ENCODE measurements around the gene RARG.
A peak's percentile ranks its signal among the peaks of the same experiment; 100 is the strongest.

Gene RARG

GRCh38 chr12:53252349-53252916 lies 20.4 kb upstream of the RARG start (continued):
- TF ChIP-seq KLF17 (tag by site-specific recombination; IDR thresholded peaks at IDR 0.05) = peak; percentile 46; the same call in 1 of the 2 replicates
- no peak for TF ChIP-seq REPIN1 (tag by site-specific recombination; IDR thresholded peaks at IDR 0.05; ENCODE audit: low read depth)
- TF ChIP-seq, protein P1, sequence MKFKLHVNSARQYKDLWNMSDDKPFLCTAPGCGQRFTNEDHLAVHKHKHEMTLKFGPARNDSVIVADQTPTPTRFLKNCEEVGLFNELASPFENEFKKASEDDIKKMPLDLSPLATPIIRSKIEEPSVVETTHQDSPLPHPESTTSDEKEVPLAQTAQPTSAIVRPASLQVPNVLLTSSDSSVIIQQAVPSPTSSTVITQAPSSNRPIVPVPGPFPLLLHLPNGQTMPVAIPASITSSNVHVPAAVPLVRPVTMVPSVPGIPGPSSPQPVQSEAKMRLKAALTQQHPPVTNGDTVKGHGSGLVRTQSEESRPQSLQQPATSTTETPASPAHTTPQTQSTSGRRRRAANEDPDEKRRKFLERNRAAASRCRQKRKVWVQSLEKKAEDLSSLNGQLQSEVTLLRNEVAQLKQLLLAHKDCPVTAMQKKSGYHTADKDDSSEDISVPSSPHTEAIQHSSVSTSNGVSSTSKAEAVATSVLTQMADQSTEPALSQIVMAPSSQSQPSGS (tag by site-specific recombination; IDR thresholded peaks at IDR 0.05; ENCODE audit: low read depth) = no peak
- TF ChIP-seq ZNF274 (IDR thresholded peaks at IDR 0.05; ENCODE audit: low read length) = no peak
- no peak for TF ChIP-seq ZNF274 (tag by site-specific recombination; IDR thresholded peaks at IDR 0.05; ENCODE audit: borderline replicate concordance)
- TF ChIP-seq ZNF223 (tag by site-specific recombination; IDR thresholded peaks at IDR 0.05) = no peak
- 0 out of 2 replicates have a peak, but pooled peaks have one; percentile 15 for TF ChIP-seq ZNF2 (tag by site-specific recombination; IDR thresholded peaks at IDR 0.05)
- no peak for TF ChIP-seq ZNF140 (tag by site-specific recombination; IDR thresholded peaks at IDR 0.05)
- no peak for TF ChIP-seq PBX3 (CRISPR knock-in tag; IDR thresholded peaks at IDR 0.05)
- peak; percentile 48; the same call in 1 of the 2 replicates for TF ChIP-seq SP3 (tag by site-specific recombination; IDR thresholded peaks at IDR 0.05)
- no peak for TF ChIP-seq ZNF701 (tag by site-specific recombination; IDR thresholded peaks at IDR 0.05)
- no peak for TF ChIP-seq ZNF571 (tag by site-specific recombination; IDR thresholded peaks at IDR 0.05)
- TF ChIP-seq ZNF768 (tag by site-specific recombination; IDR thresholded peaks at IDR 0.05) = no peak
- TF ChIP-seq, protein P2, sequence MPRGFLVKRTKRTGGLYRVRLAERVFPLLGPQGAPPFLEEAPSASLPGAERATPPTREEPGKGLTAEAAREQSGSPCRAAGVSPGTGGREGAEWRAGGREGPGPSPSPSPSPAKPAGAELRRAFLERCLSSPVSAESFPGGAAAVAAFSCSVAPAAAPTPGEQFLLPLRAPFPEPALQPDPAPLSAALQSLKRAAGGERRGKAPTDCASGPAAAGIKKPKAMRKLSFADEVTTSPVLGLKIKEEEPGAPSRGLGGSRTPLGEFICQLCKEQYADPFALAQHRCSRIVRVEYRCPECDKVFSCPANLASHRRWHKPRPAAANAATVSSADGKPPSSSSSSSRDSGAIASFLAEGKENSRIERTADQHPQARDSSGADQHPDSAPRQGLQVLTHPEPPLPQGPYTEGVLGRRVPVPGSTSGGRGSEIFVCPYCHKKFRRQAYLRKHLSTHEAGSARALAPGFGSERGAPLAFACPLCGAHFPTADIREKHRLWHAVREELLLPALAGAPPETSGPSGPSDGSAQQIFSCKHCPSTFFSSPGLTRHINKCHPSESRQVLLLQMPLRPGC (tag by site-specific recombination; IDR thresholded peaks at IDR 0.05) = 0 out of 2 replicates have a peak, but pooled peaks have one; percentile 19
- 0 out of 2 replicates have a peak, but pooled peaks have one; percentile 3 for TF ChIP-seq ZEB2 (tag by site-specific recombination; IDR thresholded peaks at IDR 0.05)
- TF ChIP-seq ZNF514 (tag by site-specific recombination; IDR thresholded peaks at IDR 0.05) = no peak
- 0 out of 2 replicates have a peak, but pooled peaks have one; percentile 1 for TF ChIP-seq YY2 (tag by site-specific recombination; IDR thresholded peaks at IDR 0.05)
- no peak; the same call in 1 of the 2 replicates for TF ChIP-seq ZNF335 (tag by site-specific recombination; conservative IDR thresholded peaks at IDR 0.05)
- TF ChIP-seq ZNF560 (tag by site-specific recombination; IDR thresholded peaks at IDR 0.05; ENCODE audit: borderline replicate concordance) = no peak

DNA sequence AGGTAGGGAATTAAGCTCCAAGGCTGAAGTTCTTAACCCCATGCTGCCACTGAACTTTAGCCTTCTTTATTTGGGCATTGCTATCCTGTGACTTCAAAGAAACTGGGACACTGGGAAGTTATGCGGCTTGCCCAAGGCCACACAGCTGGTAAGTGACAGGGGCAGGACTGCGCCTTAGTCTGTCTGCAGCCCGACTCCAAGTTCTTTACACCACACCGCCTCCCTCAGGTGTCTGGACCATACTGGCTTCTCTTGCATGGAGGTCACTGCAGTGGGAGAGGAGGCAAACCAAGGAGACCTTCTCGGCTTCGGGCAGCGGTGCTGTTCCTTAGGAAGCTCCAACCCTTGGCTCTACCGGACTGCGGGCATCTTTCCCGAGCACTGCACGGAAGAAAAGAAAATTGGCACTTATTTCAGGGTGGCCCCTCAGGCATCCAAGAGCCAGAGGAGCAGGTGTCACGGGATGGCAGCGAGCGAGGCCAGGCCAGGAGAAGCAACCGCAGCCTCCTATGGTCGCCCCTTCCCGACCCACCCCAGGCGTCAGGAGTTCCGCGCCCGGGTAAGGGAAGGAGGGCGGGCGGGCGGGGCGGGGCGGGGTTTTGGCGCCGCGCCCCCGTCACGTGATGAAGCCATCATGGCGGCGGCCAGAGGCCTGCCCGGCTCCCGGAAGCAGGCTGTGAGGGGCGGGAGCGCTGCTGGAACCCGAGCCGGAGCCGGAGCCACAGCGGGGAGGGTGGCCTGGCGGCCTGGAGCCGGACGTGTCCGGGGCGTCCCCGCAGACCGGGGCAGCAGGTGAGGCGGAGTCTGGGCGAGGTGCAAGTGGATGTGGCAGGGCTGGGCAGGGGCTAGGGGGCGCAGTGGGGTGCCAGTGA lies 19.7 kb upstream of the RARG start:
- H3K27ac ChIP-seq (ENCODE audit: extremely low read depth, low read depth, low read length) = peak overlapping the region; percentile 61
- POLR2A ChIA-PET = interaction anchor here (0.6 to 2.1 kb wide), 4 partner anchors 17 to 197 kb away, joined by 4 to 11 read pairs (median 6); partner anchors contain the start of gene ESPL1
- H3K4me3 ChIP-seq (ENCODE audit: low read depth, low read length) = peak overlapping the region; percentile 91
- H3K9me3 ChIP-seq (ENCODE audit: control insufficient read depth, insufficient read depth, low read depth, low read length) = no peaks in the 10 kb centered on the region
- CTCF ChIA-PET = interaction anchor here (0.6 to 4.6 kb wide), 12 partner anchors 9 to 257 kb away, joined by 3 to 53 read pairs (median 3); partner anchors contain the start of gene ESPL1
- peaks cover 0 to 22% of the 10 kb centered on the region in 2 experiments; a peak in 1 of 3 replicates for H3K36me3 ChIP-seq (ENCODE audit: control insufficient read depth in 2 of 2, insufficient read depth in 1 of 2, low read length in 2 of 2)
- peaks cover 4% of the 10 kb centered on the region; the same call in 1 of the 2 replicates for H3K4me1 ChIP-seq (ENCODE audit: control insufficient read depth, insufficient read depth, low read length)
- no peak for TF ChIP-seq ZNF701 (tag by site-specific recombination; IDR thresholded peaks at IDR 0.05)
- TF ChIP-seq ZSCAN5A (tag by site-specific recombination; IDR thresholded peaks at IDR 0.05) = peak; percentile 68; the same call in 1 of the 2 replicates
- TF ChIP-seq ZNF221 (tag by site-specific recombination; IDR thresholded peaks at IDR 0.05; ENCODE audit: borderline replicate concordance) = no peak
- TF ChIP-seq ZNF768 (tag by site-specific recombination; IDR thresholded peaks at IDR 0.05) = no peak
- peak; percentile 40; the same call in 1 of the 2 replicates for TF ChIP-seq ZNF324 (tag by site-specific recombination; IDR thresholded peaks at IDR 0.05)
- TF ChIP-seq MYNN (tag by site-specific recombination; IDR thresholded peaks at IDR 0.05; ENCODE audit: borderline replicate concordance) = no peak
- TF ChIP-seq KLF10 (tag by site-specific recombination; IDR thresholded peaks at IDR 0.05) = peak; percentile 70
- TF ChIP-seq ZNF585B (tag by site-specific recombination; IDR thresholded peaks at IDR 0.05) = no peak
- TF ChIP-seq OVOL3 (tag by site-specific recombination; IDR thresholded peaks at IDR 0.05) = no peak
- no peak for TF ChIP-seq ZNF560 (tag by site-specific recombination; IDR thresholded peaks at IDR 0.05; ENCODE audit: borderline replicate concordance)
- no peak for TF ChIP-seq ZNF202 (tag by site-specific recombination; IDR thresholded peaks at IDR 0.05; ENCODE audit: borderline replicate concordance)
- no peak; the same call in 1 of the 2 replicates for TF ChIP-seq ZNF24 (tag by site-specific recombination; IDR thresholded peaks at IDR 0.05)
- TF ChIP-seq ZNF175 (tag by site-specific recombination; IDR thresholded peaks at IDR 0.05) = no peak

Measured in HEK293 (cell line).